WERI-Rb-1 (cell line): Measurements from ENCODE around the gene YBEY.
A peak's percentile ranks its signal among the peaks of the same experiment; 100 is the strongest.

Experiments
- DNase-seq: peaks from one replicate; pipeline ENCODE4 v3.0.0-alpha.2; 2020
- H3K27ac ChIP-seq: fragments of 250-450 bp; sonication (Bioruptor Pico); 2 replicates; pipeline ENCODE4 v1.5.1; 2020; ENCODE audit warnings: mild to moderate bottlenecking, moderate library complexity
- H3K27me3 ChIP-seq: fragments of 250-450 bp; sonication (Bioruptor Pico); 2 replicates; pipeline ENCODE4 v1.5.1; 2021; ENCODE audit warnings: mild to moderate bottlenecking, low read depth, moderate library complexity; ENCODE audit not compliant: insufficient read depth, severe bottlenecking
- H3K36me3 ChIP-seq: fragments of 250-450 bp; sonication (Bioruptor Pico); 2 replicates; pipeline ENCODE4 v1.5.1; 2020; ENCODE audit warnings: mild to moderate bottlenecking, moderate library complexity
- H3K4me3 ChIP-seq: 2 replicates; pipeline ENCODE4 v1.5.1; 2011; ENCODE audit warnings: low read depth, mild to moderate bottlenecking, control low read depth, low read length
- H3K9me3 ChIP-seq: fragments of 250-450 bp; sonication (Bioruptor Pico); 2 replicates; pipeline ENCODE4 v1.5.1; 2021; ENCODE audit warnings: mild to moderate bottlenecking, moderate library complexity; ENCODE audit not compliant: severe bottlenecking
- CTCF ChIP-seq: IDR thresholded peaks from 2 replicates; pipeline ENCODE4 v1.5.1; 2011; ENCODE audit warnings: low read depth, mild to moderate bottlenecking, control low read depth, inconsistent platforms, low read length

The YBEY gene

GRCh38 chr21:46289655-46290179 is 3.6 kb downstream of the YBEY start:
- no peak for TF ChIP-seq CTCF
- Histone ChIP-seq H3K4me3 (no peak overlapping the region), H3K36me3 (peaks cover 29% of the 10 kb centered on the region), H3K27ac (no peak overlapping the region), H3K9me3 (no peaks in the 10 kb centered on the region), H3K27me3 (no peaks in the 10 kb centered on the region)
- no peak for DNase-seq

GRCh38 chr21:46291561-46291960 is 5.4 kb downstream of the YBEY start:
- TF ChIP-seq CTCF = no peak
- Histone ChIP-seq H3K27ac (no peak overlapping the region), H3K4me3 (no peak overlapping the region), H3K27me3 (no peaks in the 10 kb centered on the region), H3K36me3 (peaks cover 22% of the 10 kb centered on the region), H3K9me3 (no peaks in the 10 kb centered on the region)
- DNase-seq = no peak

GRCh38 chr21:46294647-46295176 is 8.6 kb downstream of the YBEY start:
- Histone ChIP-seq H3K27me3 (no peaks in the 10 kb centered on the region), H3K27ac (no peak overlapping the region; the same call in 1 of the 2 replicates)
- DNase-seq = no peak

GRCh38 chr21:46295177-46295770 is 9.1 kb downstream of the YBEY start:
- H3K27me3 ChIP-seq = no peaks in the 10 kb centered on the region
- no peak for TF ChIP-seq CTCF
- no peak overlapping the region for H3K4me3 ChIP-seq
- H3K27ac ChIP-seq = peak overlapping the region; percentile 4; the same call in 1 of the 2 replicates
- H3K36me3 ChIP-seq = peaks cover 37% of the 10 kb centered on the region
- no peaks in the 10 kb centered on the region for H3K9me3 ChIP-seq
- DNase-seq = peak; percentile 39

More at GRCh38 chr21:46294647-46295176, 8.6 kb downstream of the YBEY start:
- H3K4me3 ChIP-seq = no peak overlapping the region
- no peaks in the 10 kb centered on the region for H3K9me3 ChIP-seq
- no peak for TF ChIP-seq CTCF
- H3K36me3 ChIP-seq = peaks cover 33% of the 10 kb centered on the region

- Histone ChIP-seq H3K27me3 (no peaks in the 10 kb centered on the region), H3K4me3 (no peak overlapping the region), H3K36me3 (peaks cover 39% of the 10 kb centered on the region), H3K27ac (0 out of 2 replicates have a peak overlapping the region, but pooled peaks have one; percentile 24), H3K9me3 (no peaks in the 10 kb centered on the region)
- DNase-seq = no peak
- TF ChIP-seq CTCF = no peak
Measured at GRCh38 chr21:46295996-46296752, 10.0 kb downstream of the YBEY start.
